ENCODE data around the gene INHBA.
A peak's percentile ranks its signal among the peaks of the same experiment; 100 is the strongest.

Gene INHBA

DNA sequence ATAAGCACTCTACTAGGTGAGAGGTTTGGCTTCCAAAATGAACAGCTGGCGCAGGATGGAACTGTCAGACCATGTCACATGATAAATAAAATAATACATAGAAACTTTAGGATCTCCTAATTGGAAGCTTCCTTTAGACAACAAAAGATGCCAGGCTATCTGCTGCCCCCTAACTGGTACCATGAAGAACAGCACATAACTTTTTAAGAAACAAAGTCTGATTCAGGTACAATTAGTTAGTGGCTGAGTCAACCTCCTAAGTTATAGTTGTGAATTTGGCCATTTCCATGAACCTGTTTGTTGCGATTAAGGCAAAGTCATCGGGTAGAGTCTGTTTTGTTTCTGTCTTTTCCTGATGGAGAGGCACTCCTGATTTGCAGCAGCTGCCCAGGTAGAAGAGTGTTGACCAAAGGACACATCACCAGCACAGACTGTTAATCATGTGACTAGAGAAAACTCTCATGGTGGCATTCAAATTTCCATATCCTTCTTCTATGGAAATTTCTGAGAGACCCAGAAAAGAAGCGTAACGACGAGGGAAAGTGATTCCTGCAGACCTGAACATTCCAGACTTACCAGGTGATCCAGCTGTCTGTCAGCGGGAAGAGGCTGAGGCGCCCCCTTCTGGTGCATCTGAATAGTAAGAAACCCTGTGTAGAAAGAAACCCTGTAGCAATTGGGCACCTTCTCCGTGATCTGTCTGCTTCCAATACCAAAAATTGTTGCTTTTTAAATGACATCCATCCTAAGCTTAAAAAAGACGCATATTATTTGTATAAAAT lies 8.6 kb upstream of the INHBA start:
- no peak for DNase-seq (ENCODE audit: low read depth)

DNA sequence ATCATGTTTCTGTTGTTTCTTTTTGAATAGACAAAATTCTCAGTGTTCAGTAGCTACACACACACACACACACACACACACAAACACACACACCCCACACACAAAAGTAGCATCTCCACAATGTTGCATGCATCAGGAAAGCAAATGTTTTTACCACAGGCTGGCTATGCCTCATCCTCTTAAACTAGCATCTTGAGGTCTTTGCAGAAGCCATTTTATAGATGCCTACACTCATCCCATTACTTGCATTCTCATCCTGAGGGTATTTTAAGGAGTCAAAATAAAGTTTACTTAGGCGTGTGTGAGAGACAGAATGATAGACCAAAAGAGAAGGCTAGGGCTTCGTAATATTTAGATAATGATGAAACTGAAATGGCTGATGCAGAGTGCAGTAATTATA lies 7.9 kb upstream of the INHBA start:
- no peak for DNase-seq (ENCODE audit: low read depth)

DNA sequence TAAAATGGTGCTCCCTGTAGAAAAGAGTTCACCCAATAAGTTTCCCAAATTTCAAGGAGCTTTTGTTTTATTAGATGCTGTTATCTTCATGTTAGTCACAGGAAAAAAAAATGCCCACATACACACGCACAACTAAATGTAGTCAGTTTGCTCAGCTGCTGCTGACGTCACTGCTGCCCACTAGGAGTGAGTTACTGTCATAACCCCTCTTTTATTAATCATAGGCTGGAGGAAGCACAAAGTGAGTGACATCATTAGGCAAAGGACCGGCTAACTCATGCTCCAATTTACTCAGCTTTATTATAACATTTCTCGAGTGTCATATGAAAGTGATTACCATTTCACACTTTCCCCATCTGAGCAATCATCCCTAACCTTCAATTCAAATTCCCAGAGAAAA lies 6.7 kb upstream of the INHBA start:
- DNase-seq (ENCODE audit: low read depth) = peak; percentile 64

DNA sequence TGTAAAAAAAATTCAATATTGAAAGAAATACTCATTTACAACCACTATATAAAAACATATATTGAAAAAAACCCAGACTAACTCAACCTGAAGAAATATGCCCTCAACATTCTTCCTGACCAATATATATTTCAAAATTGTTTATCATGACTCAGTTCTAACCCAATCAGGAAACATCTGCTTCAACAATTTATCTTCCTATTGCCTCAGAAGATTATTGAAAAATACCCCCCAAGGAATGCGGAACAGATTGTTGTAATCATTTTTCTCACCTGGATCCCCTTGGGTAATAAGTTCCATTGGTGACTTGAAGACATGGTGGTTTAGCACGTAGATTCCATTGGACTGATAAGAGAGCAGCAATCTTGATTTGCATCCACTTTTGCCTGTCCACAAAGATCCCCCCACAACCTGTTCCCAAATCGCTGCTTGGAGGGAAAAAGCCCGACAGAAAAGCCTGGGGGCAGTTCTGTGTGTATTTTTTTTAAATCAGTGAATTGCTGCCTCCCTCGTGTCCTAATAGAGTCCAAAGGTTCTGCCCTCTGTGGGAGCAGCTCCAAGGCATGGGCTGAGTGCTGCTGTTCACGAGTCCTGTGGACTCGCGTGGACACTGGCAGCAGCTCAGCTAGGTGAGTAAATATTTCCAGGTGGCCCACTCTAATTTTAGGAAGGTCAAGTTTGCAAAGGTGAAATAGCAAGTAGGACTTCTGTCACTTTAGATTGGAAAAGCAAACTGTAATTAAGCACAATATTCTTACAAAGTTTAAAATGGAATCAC lies 5.9 kb upstream of the INHBA start:
- no peak for DNase-seq (ENCODE audit: low read depth)

DNA sequence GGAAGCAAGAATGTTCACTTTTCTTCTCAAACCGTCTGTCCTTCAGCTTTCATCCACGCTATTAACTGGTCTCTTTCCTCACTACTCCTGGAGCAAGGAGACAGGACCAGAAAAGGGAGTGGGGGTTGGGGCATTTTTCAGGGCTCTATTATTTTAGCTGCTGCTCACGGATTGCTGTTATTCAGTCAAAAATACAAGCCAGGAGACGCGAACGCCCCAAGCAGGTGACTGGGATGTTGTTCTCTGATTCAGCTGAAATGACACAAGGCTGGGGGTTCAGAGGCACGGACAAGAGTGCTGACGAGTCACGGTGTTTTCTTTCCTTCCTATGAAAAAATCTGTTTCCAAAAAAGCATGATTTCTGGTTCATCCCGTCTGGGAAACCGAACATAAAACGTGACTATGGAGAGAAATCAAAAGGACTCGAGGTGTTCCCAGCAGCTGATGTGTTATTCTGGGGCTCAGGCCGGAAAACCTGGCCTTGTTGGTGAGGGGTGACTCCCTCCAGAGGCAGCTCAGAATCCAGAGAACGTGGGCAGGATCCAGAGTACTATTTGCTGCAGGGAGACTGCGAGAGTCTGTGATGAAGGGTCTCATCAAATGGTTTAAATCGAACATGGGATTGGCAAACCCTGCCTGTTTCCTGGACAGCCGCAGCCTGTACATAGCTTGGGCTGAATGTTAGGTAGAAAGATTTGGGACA lies 3.5 kb upstream of the INHBA start:
- DNase-seq (ENCODE audit: low read depth) = no peak

DNA sequence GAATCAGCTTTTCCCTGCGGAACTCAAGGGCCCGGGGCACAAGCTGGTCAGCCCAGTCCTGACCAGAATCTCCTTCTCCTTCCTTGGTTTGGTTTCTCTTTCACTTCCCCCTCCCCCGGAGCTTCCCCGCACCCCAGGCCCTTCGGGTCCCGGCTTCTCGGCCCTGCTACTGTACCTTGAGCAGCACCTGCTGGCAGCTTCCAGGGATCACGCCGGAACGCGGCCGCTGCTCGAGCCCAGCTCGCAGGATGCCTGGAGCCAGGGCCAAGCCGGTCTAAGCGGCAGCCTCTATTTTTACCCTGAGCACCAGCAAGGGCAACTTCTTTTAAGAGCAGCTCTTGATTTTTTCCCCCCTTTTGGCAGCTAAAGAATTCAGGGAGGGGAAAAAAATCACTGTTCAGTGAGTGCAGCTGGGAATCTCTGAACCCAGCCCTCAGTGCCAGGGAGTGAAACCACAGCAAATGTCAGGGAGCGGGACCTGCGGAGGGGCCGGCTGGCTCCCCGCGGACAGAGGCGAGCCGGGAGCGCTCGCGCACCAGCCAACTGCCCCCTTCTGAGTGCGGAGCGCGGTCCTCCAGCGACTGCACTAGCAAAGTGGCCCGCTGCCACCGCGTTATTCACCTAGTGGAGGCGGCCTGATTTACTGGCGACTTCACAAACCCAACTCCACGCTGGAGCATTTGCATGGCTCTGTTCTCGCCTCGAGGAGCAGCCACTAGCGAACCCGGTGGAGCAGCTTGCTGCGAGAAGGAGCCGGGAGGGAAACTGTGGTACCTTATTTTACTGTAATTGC lies 2.4 kb upstream of the INHBA start:
- DNase-seq (ENCODE audit: low read depth) = peak; percentile 52

DNA sequence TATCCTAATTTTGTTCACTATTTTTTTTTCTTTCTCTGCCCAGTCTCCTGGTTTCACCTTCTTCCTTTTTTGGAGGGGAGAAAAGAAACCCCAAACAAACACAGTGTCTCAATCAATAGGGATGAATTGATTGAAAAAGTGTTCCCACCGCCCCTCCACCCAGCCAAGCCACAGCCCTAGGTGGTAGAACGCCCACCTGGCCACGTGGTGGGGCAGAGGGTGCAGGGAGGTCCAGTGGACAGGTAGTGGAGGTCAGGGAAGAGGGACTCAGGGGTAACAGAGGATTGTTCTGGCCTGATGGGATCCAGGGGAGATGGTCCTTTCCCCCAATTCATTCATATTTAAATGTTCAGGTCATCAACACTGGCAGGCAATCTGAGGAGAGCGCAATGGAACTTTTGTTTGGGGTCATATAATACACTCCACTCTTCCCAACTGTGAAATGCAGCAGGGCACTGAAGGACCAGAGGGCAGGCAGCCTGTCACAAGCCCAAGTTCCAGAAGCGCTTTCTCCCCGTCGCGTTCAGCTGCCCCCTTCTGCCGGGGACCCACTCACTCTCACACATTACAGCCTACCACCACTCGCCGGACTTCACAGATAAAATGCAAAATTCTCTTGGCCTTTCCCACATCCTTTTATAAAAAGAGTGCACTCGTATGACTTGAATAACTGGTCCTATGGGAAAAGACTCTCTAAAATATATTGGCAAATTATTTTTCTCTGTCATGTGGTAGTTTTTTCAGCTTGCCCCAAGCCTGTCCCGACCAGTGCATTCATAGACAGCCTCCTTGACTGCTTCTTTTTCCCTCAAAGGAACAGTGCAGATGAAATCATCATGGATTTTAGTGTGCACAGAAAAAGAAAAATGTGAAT lies 1.6 kb downstream of the INHBA start:
- no peak for DNase-seq (ENCODE audit: low read depth)

DNA sequence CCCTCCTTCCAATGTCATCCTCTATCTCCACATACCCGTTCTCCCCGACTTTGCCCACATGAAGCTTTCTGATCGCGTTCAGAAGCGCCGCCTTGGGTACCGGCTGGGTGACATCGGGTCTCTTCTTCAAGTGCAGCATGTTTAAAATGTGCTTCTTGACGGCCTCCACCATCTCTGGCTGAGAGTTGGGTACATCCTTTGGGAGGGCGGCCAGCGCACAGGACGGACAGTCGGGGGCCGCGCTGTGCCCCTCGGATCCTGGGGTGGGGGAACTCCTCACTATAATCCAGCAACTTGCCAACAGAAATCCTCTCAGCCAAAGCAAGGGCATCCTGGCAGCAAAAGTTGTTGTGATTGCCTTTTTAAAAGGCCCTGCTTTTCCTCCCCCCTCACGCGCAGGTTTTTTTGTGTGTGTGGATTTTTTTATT lies 2.8 kb downstream of the INHBA start:
- no peak for DNase-seq (ENCODE audit: low read depth)

DNA sequence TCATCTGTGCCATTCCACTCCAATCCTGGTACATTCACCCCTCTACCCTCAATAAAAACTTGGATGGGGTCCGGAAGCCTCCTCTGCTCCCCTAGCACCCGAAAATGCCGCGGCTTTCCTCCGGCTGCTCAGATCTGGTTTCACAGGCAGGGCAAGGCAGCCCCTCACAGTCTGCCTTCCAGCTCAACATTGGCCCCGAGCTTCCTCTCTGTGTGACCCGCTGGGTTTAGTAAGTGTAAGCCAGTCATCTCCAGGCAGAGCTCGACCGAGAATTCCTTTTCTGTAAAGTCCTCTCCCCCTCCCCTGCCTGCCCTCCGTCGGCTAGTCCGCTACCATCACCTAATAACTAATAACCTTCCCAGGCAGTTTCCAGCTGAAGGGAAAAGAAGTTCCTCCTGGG lies 3.4 kb downstream of the INHBA start:
- no peak for DNase-seq (ENCODE audit: low read depth)

DNA sequence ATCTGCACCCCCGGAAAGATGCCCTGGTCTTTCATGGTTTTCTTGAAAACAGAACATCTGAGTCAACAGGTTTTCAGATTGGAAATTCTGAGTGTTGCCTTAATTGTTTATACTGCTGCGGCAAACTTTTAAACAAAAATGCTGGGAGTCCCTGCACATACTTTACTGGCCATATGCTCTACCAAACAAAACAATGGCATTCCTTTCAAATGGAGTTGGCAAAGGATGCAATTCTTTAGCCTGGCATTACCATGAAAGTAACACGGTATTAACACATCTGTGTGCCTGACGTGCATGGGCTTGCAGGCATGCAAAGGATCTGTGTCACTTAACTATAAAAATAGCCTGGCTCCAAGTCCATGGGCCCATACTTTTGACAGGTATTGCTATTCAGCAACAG lies 4.2 kb downstream of the INHBA start:
- DNase-seq (ENCODE audit: low read depth) = no peak

DNA sequence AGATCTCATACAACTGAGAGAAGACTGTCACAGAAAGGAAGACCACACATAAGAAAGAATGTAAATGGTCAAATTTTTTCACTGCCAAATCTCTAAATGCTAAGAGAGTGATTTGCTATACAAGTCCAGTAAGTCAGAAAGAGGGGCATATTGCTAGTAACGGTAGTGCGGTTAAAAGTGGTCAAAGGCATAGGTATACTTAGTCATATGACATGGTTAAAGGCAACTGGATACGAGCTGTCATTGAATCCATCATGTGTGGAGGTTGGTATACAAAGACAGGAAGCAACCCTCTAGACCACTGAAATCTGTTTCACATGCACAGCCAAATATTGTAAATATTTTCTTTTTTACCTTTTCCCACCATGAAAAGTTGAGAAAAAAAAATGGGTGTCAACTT lies 4.8 kb downstream of the INHBA start:
- no peak for DNase-seq (ENCODE audit: low read depth)

DNA sequence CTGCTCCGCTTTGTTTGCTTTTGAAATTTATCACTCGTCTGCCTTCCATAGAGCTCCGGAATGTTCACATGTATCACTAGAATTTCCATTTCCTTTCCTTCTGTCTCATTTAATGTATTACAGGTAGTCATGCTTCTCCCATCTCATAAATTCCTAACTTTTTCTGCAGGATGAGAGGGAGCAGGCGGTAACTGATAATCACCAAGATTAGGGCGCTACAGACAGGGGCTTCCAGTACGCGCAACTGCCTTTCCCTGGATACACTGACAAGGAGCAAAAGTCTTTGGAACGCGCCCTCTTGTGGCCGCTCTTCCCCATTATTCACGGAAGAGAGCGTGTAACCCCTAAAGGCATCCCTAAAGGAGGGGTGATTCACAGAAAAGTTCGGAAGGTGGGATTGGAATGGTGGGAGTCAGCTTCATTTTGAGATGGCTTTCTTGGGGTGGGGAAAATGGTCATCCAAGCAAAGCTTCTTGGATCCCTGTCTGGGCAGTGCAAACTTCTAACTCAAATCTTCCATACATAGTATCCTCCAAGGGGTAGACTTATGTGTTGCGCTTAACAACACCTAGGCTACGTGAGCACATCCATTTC lies 6.5 kb downstream of the INHBA start:
- peak; percentile 63 for DNase-seq (ENCODE audit: low read depth)

DNA sequence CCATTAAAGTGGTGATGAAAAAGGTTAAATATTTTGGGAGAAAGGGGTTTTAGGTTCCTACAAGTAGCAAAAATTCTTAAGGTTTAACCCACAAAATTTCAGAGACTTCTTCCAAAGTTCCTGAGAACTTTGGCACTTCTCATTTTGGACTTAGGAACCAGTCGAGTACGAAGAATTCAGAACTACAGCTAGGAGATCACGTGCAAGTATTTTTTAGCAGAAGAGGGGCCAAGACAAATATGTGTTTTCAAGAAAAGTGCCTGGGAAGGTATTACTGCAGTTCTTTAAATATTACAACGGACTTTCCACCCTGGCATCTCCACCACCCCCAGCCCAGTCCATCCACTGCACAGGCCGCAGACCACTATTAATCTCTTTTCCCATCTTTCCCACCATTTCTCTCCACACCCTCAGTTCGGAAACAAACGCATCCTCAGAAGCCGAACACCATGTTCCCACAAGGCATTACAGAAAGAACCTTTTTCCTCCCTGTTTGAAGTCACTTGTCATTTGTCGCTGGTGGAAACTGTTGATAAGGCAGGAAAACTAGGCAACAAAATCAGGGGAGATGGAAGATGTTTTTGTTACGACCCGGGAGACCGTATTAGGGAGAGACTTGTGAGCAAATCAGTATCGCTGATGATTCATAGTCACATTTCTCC lies 7.1 kb downstream of the INHBA start:
- DNase-seq (ENCODE audit: low read depth) = no peak

DNA sequence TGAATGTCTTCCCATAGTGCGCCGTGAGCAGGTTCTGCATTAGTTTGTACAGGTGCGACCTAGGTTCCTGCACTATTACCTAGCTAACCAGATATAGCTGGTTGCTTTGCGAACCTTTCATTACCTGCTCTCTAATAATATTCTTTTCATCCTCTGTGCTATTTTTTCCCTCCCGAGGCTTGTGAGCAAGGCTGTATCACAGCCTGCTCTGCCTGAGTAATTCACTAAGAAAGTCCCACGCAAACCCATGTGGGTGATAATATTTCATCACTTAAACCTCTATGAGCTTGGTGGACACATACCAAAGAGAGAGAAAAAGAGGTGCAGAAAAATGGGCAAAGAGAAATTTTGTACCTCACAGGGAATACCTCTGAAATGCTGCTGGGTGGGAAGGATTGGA lies 8.4 kb downstream of the INHBA start:
- DNase-seq (ENCODE audit: low read depth) = no peak

DNA sequence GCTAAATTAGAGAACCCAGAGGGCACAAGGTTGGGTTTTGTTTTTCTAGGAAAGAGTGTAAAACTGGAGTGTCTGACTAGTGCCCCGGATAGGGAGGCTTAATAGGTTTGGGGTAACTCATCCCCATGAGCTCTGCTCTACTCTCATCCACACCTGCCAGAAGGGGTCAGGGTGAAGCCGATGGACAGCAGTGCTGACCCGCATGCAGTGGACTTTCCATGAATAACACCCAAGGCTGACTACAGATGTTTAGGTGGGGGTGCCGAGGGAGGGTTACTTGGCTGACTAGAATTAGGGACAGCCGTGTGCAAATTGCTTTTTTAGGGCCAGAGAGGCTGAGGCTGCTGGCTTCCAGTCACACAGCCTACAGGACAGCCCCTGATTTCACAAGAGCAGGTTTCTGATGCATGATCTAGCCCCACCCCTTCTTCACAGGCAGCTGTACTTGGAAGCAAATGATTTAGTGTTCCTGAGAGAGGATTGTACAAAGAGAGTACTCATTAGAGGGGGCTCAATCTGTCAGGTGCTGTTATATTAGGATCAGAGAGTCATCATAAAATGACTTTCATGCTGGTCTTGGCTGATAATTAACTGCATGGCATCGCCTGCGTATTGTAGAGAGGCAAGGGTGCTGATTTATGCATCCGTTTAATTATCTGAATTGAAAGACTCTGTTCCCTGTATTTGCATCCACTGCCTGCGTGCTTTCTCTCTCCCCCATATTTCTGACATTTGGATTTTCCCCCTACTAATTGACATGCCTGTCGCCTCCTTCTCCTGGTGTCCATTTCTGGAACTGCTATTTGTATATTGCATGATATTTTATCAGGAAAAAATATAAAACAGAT lies 9.5 kb downstream of the INHBA start:
- DNase-seq (ENCODE audit: low read depth) = no peak

DNA sequence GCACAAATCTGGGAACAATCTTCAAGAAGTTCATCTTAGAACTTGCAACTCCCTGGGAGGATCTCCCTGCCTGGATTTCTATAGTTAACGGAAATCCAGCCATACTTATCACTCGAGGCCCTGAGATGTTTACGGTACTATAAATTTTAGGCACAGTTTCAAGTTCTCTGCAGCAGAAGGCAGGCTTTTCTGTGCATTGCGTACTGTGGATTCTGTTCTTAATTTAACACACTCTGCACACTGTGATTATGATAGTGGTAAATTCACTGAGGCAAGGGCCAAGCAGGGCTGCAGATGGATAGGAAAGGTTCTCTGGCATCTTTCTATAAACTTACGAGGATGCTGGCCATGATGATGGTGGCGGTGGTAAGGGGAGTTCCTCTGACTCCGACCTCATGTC lies 10.6 kb downstream of the INHBA start:
- no peak for DNase-seq (ENCODE audit: low read depth)

DNA sequence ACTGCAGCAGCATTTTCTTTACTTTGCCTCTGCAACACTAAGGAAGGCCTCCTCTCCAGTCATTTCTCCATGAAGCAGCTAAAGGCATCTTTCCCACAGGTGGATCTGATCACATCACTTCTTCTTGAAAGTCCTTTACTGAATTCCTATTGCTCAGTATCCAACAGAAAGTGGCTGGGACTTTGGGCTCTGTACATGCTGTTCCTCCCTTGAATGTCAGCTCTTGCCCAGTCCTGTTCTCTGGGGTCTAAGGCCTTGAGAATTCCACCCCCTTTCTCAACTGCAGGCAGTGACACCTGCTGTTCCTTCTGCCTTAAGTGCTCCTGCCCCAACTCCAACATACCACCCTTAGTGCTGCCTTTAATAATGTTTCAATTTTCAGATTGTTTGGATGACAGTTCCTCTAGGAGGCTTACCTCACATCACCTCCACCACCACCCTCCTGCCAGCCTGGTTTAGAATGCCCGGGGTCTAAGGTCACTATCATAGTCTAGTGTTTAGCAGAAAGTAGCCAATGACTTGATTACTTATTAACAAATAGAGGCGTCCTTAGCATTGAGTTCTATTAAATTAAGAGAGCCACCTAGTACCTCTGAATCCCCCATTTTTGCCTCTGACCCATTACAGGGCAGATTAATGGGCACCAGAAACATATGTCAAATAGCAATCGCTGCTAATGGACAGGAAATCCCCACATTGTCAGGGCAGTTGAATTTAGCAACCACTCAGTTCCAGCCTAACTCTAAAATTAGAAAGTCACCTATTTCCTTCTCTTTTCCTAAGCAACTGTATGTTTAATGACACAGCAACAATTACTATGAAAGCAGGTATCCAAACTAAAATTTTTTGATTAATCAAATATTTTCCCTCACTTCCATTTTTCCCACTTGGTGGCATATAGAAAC lies 11.4 kb downstream of the INHBA start:
- DNase-seq (ENCODE audit: low read depth) = no peak

DNA sequence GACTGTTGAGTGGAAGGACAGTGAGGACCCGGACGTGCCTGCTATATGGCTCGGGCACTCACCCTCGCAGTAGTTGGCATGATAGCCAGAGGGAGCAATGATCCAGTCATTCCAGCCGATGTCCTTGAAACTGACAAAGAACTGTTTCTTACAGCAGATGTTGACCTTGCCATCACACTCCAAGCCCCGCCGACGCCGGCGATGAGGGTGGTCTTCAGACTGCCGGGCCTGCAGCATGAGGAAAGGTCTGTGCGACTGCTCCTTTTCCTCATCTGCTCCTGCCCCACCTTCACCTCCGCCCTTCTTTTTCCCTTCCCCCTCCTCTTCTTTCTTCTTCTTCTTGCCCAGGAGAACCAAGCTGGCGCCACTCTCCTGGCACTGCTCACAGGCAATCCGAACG lies 13.1 kb downstream of the INHBA start:
- DNase-seq (ENCODE audit: low read depth) = no peak

Measured in GM04503 (cell line).